KMS-11 (cell line): ENCODE data around the gene WDR27.

Experiments used
- H2AFZ ChIP-seq: fragments of 200-600 bp; sonication (generic); 2 replicates; pipeline ENCODE4 v1.6.1; 2016; ENCODE audit warnings: antibody characterized with exemption, mixed run types, low read depth
- H3K27ac ChIP-seq: fragments of 200-600 bp; sonication (generic); 2 replicates; pipeline ENCODE4 v1.6.1; 2016; ENCODE audit warnings: mild to moderate bottlenecking, mixed run types
- H3K27me3 ChIP-seq: fragments of 200-600 bp; sonication (generic); 2 replicates; pipeline ENCODE4 v1.6.1; 2017; ENCODE audit warnings: mild to moderate bottlenecking, low read depth, mixed run types, moderate library complexity; ENCODE audit not compliant: insufficient read depth
- H3K36me3 ChIP-seq: fragments of 200-600 bp; sonication (generic); 2 replicates; pipeline ENCODE4 v1.6.1; 2017; ENCODE audit warnings: mild to moderate bottlenecking, mixed run types; ENCODE audit not compliant: insufficient read depth
- H3K4me1 ChIP-seq: fragments of 200-600 bp; sonication (generic); 2 replicates; pipeline ENCODE4 v1.6.1; 2016; ENCODE audit warnings: mild to moderate bottlenecking, low read depth, mixed run types; ENCODE audit not compliant: poor library complexity, severe bottlenecking
- H3K4me2 ChIP-seq: fragments of 200-600 bp; sonication (generic); 2 replicates; pipeline ENCODE4 v1.7.0; 2016; ENCODE audit warnings: mild to moderate bottlenecking, mixed run types
- H3K4me3 ChIP-seq: fragments of 200-600 bp; sonication (generic); IDR thresholded peaks from 2 replicates; pipeline ENCODE4 v1.6.1; 2017; ENCODE audit warnings: low read depth, low read length, mixed read lengths; ENCODE audit not compliant: insufficient read depth
- H3K79me2 ChIP-seq: fragments of 200-600 bp; sonication (generic); 2 replicates; pipeline ENCODE4 v1.6.1; 2016; ENCODE audit warnings: low read depth, mixed run types; ENCODE audit not compliant: insufficient read depth
- H3K9ac ChIP-seq: fragments of 200-600 bp; sonication (generic); 2 replicates; pipeline ENCODE4 v1.6.1; 2016; ENCODE audit warnings: mild to moderate bottlenecking, mixed run types
- H4K20me1 ChIP-seq: fragments of 200-600 bp; sonication (generic); 2 replicates; pipeline ENCODE4 v1.6.1; 2016; ENCODE audit warnings: mild to moderate bottlenecking, mixed run types; ENCODE audit not compliant: insufficient read depth
- CTCF ChIP-seq: fragments of 200-600 bp; sonication (generic); conservative IDR thresholded peaks from 2 replicates; pipeline ENCODE4 v1.6.1; 2017; ENCODE audit warnings: low read depth, mild to moderate bottlenecking, antibody characterized with exemption, low read length, moderate library complexity, mixed read lengths

Gene WDR27

GRCh38 chr6:169426611-169427010, 275.2 kb downstream of the WDR27 start:
- no peak for TF ChIP-seq CTCF
- H3K4me3 ChIP-seq, result no peak overlapping the region
- no peaks in the 10 kb centered on the region for H4K20me1 ChIP-seq
- no peaks in the 10 kb centered on the region for H3K4me1 ChIP-seq
- H3K27me3 ChIP-seq, result no peaks in the 10 kb centered on the region
- H3K79me2 ChIP-seq, result no peaks in the 10 kb centered on the region
- H3K4me2 ChIP-seq, result no peak overlapping the region
- H3K27ac ChIP-seq, result no peak overlapping the region
- no peak overlapping the region for H2AFZ ChIP-seq
- H3K9ac ChIP-seq, result no peak overlapping the region
- no peaks in the 10 kb centered on the region for H3K36me3 ChIP-seq

- H3K79me2 ChIP-seq, result no peaks in the 10 kb centered on the region
- H2AFZ ChIP-seq, result no peak overlapping the region
- H3K4me1 ChIP-seq, result no peaks in the 10 kb centered on the region
- no peak overlapping the region for H3K4me3 ChIP-seq
- no peak for TF ChIP-seq CTCF
- H3K27ac ChIP-seq, result no peak overlapping the region
- H3K9ac ChIP-seq, result no peak overlapping the region
- no peaks in the 10 kb centered on the region for H3K36me3 ChIP-seq
- no peaks in the 10 kb centered on the region for H3K27me3 ChIP-seq
- H4K20me1 ChIP-seq, result no peaks in the 10 kb centered on the region
- H3K4me2 ChIP-seq, result no peak overlapping the region
Measured at GRCh38 chr6:169425628-169426370, 276.0 kb downstream of the WDR27 start.

GRCh38 chr6:169424821-169425240, 277.0 kb downstream of the WDR27 start:
- Histone ChIP-seq H4K20me1 (no peaks in the 10 kb centered on the region), H3K36me3 (no peaks in the 10 kb centered on the region), H3K27me3 (no peaks in the 10 kb centered on the region), H2AFZ (no peak overlapping the region), H3K79me2 (no peaks in the 10 kb centered on the region), H3K27ac (no peak overlapping the region), H3K9ac (no peak overlapping the region), H3K4me1 (no peaks in the 10 kb centered on the region), H3K4me3 (no peak overlapping the region), H3K4me2 (no peak overlapping the region)
- no peak for TF ChIP-seq CTCF

- Histone ChIP-seq H2AFZ (no peak overlapping the region), H4K20me1 (no peaks in the 10 kb centered on the region), H3K79me2 (no peaks in the 10 kb centered on the region), H3K9ac (no peak overlapping the region), H3K27ac (no peak overlapping the region), H3K4me2 (no peak overlapping the region), H3K4me1 (no peaks in the 10 kb centered on the region), H3K36me3 (no peaks in the 10 kb centered on the region), H3K4me3 (no peak overlapping the region), H3K27me3 (no peaks in the 10 kb centered on the region)
- TF ChIP-seq CTCF, result no peak
Measured at GRCh38 chr6:169424149-169424804, 277.6 kb downstream of the WDR27 start.
